Thoracic aorta (tissue), 2 donors: ENCODE results near the gene AAMDC. TPM values are rescaled to one million over a fixed set of nuclear protein-coding genes. Genes with fewer than 3 reads are reported as not detected.

Experiments
- ATAC-seq: fragments of 150-250 bp; one replicate; pipeline ENCODE4 v1.8.0; 2017; ENCODE audit warnings: low read depth; ENCODE audit not compliant: insufficient number of reproducible peaks, low FRiP score
- DNase-seq: peaks from one replicate; pipeline ENCODE4 v3.0.0-alpha.2; 2020; ENCODE audit warnings: low spot score
- H3K27ac ChIP-seq, 2 donors: fragments of 200-600 bp; sonication (generic); 1 replicate in 1 of 2; 2 replicates in 1 of 2; pipeline ENCODE4 v1.5.1; 2016; ENCODE audit warnings: mild to moderate bottlenecking in 2 of 2, moderate library complexity in 2 of 2
- H3K27me3 ChIP-seq: fragments of 200-600 bp; sonication (generic); replicated peaks from 2 replicates; pipeline ENCODE4 v1.6.0; 2016; ENCODE audit warnings: mild to moderate bottlenecking; ENCODE audit not compliant: insufficient read depth
- H3K36me3 ChIP-seq: fragments of 200-600 bp; sonication (generic); one replicate; pipeline ENCODE4 v1.5.1; 2016
- H3K4me1 ChIP-seq, 2 donors: fragments of 200-600 bp; sonication (generic); 1 replicate in 1 of 2; 2 replicates in 1 of 2; pipeline versions ENCODE4 v1.5.1 to v1.6.0; 2016; ENCODE audit warnings: low read depth in 2 of 2, mild to moderate bottlenecking in 1 of 2; ENCODE audit not compliant: control insufficient read depth in 1 of 2
- H3K4me3 ChIP-seq: fragments of 200-600 bp; sonication (generic); 2 replicates; pipeline ENCODE4 v1.5.1; 2016; ENCODE audit warnings: mild to moderate bottlenecking
- H3K9me3 ChIP-seq: fragments of 200-600 bp; sonication (generic); 2 replicates; pipeline ENCODE4 v1.5.1; 2016
- CTCF ChIP-seq: fragments of 200-600 bp; sonication (generic); IDR thresholded peaks from one replicate; pipeline ENCODE4 v1.5.1; 2019; ENCODE audit warnings: antibody characterized with exemption
- total RNA-seq, 2 donors: library from RNA; depleted of rRNA; stranded (reverse); fragments of >200 nt; gene quantifications; one replicate each; pipeline versions ENCODE4 v1.1.0 to v1.2.3, GENCODE V29; 2016

Gene AAMDC
- total RNA-seq, 2 donors from 2014 or later, result 38.9 to 41.3 TPM

- Histone ChIP-seq H3K4me1 (peaks cover 4 to 16% of the 10 kb centered on the region in 2 donors), H3K27me3 (no peaks in the 10 kb centered on the region), H3K36me3 (no peaks in the 10 kb centered on the region), H3K9me3 (no peaks in the 10 kb centered on the region), H3K27ac (no peak overlapping the region), H3K4me3 (no peak overlapping the region)
- TF ChIP-seq CTCF, result no peak
- ATAC-seq (no peak), DNase-seq (no peak)
Measured at GRCh38 chr11:77806415-77806814, 14.5 kb upstream of the AAMDC start.

GRCh38 chr11:77806993-77807392 is 14.0 kb upstream of the AAMDC start:
- Histone ChIP-seq H3K4me1 (peaks cover 4 to 14% of the 10 kb centered on the region in 2 donors), H3K36me3 (no peaks in the 10 kb centered on the region), H3K27ac (no peak overlapping the region), H3K4me3 (no peak overlapping the region), H3K27me3 (no peaks in the 10 kb centered on the region), H3K9me3 (no peaks in the 10 kb centered on the region)
- ATAC-seq (no peak), DNase-seq (no peak)
- no peak for TF ChIP-seq CTCF

DNA sequence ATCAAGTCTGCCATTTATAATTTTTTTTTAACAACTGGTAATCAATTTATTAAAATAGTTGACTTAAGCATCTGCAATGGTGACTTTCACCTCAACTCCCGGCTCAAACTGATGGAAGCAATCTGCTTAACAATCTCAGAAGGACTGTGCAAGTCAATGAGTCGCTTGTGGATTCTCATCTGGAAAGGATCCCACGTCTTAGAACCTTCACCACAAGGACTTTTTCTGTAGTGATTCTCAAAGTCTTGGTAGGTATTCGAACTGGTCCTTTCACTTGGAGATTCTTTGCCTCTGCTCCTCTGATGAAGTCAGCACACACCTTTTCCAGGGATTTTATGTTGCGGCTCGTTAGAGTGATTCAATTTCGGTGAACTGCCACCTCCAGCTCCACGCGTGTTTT is 7.7 kb upstream of the AAMDC start:
- no peak overlapping the region for H3K27ac ChIP-seq
- H3K4me1 ChIP-seq, result peaks cover under 1 to 31% of the 10 kb centered on the region in 2 donors
- H3K27me3 ChIP-seq, result no peaks in the 10 kb centered on the region
- no peaks in the 10 kb centered on the region for H3K36me3 ChIP-seq
- no peak for TF ChIP-seq CTCF
- H3K4me3 ChIP-seq, result no peak overlapping the region
- peaks cover 3% of the 10 kb centered on the region for H3K9me3 ChIP-seq
- ATAC-seq (no peak), DNase-seq (no peak)

DNA sequence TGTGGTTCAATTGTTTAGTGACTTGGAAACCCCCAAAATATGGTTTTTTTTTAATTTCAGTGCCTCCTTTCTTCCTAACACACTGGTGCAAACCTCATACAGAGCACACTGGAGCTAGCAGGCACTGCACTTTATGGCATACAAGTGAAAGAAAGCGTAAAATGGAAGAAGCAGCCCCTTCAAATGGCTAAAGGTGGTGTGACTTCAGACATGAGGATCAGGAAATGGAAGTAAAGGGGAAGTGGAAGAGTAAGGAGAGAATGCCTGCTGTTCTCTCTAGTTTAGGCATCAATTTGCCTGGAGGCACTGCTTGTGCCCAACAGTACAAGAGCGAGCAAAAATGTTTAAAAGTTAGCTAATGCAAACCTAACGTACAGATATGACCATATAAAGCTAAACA is 6.1 kb upstream of the AAMDC start:
- H3K9me3 ChIP-seq, result peaks cover 3% of the 10 kb centered on the region
- ATAC-seq (no peak), DNase-seq (no peak)
- H3K4me3 ChIP-seq, result no peak overlapping the region
- peaks cover 9 to 40% of the 10 kb centered on the region in 2 donors for H3K4me1 ChIP-seq
- TF ChIP-seq CTCF, result no peak
- H3K36me3 ChIP-seq, result no peaks in the 10 kb centered on the region
- no peak overlapping the region for H3K27ac ChIP-seq
- H3K27me3 ChIP-seq, result no peaks in the 10 kb centered on the region

GRCh38 chr11:77815459-77815858 is 5.5 kb upstream of the AAMDC start:
- Histone ChIP-seq H3K27ac (no peak overlapping the region), H3K9me3 (peaks cover 3% of the 10 kb centered on the region), H3K27me3 (no peaks in the 10 kb centered on the region), H3K4me3 (no peak overlapping the region), H3K4me1 (peaks cover 9 to 40% of the 10 kb centered on the region in 2 donors), H3K36me3 (no peaks in the 10 kb centered on the region)
- no peak for ATAC-seq
- no peak for DNase-seq
- TF ChIP-seq CTCF, result no peak
